Epidermal melanocyte (primary cell): ENCODE measurements around the gene ZNF322.

Source experiments
- DNase-seq: peaks from one replicate; pipeline ENCODE4 v3.0.0; 2011; ENCODE audit warnings: low spot score; ENCODE audit not compliant: insufficient read length

Gene ZNF322

GRCh38 chr6:26613689-26614683, 45.6 kb downstream of the ZNF322 start:
- DNase-seq, result no peak

- DNase-seq, result no peak
These were observed 46.3 kb downstream of the ZNF322 start for GRCh38 chr6:26613201-26613600.

GRCh38 chr6:26611599-26611998, 47.9 kb downstream of the ZNF322 start:
- DNase-seq, result no peak

GRCh38 chr6:26609463-26609862, 50.1 kb downstream of the ZNF322 start:
- no peak for DNase-seq

- DNase-seq, result peak; percentile 55
These were observed 51.9 kb downstream of the ZNF322 start for GRCh38 chr6:26607434-26608230.

GRCh38 chr6:26604797-26605196, 54.7 kb downstream of the ZNF322 start:
- no peak for DNase-seq

- no peak for DNase-seq
These were observed 55.5 kb downstream of the ZNF322 start for GRCh38 chr6:26604026-26604425.

GRCh38 chr6:26602262-26602661, 57.3 kb downstream of the ZNF322 start:
- DNase-seq, result no peak

- no peak for DNase-seq
These were observed 58.8 kb downstream of the ZNF322 start for GRCh38 chr6:26600759-26601158.

GRCh38 chr6:26599591-26599990, 60.0 kb downstream of the ZNF322 start:
- no peak for DNase-seq

GRCh38 chr6:26599134-26599533, 60.4 kb downstream of the ZNF322 start:
- DNase-seq, result no peak

GRCh38 chr6:26598267-26598666, 61.3 kb downstream of the ZNF322 start:
- no peak for DNase-seq

GRCh38 chr6:26597821-26598220, 61.7 kb downstream of the ZNF322 start:
- DNase-seq, result no peak

GRCh38 chr6:26597389-26597766, 62.2 kb downstream of the ZNF322 start:
- no peak for DNase-seq

GRCh38 chr6:26596579-26597388, 62.8 kb downstream of the ZNF322 start, which contains the start of gene ABT1:
TSS of gene ABT1 (plus strand) at chr6:26596953. CDS start at chr6:26596983, 30 bp downstream.
- DNase-seq, result peak; percentile 97

- peak; percentile 54 for DNase-seq
These were observed 63.8 kb downstream of the ZNF322 start for GRCh38 chr6:26595669-26596269.

- DNase-seq, result no peak
These were observed 64.6 kb downstream of the ZNF322 start for GRCh38 chr6:26594730-26595632.

- no peak for DNase-seq
These were observed 65.4 kb downstream of the ZNF322 start for GRCh38 chr6:26594131-26594498.

GRCh38 chr6:26593278-26594130, 66.0 kb downstream of the ZNF322 start:
- no peak for DNase-seq
